GM12878 (cell line): ENCODE measurements around the gene EDN2.

Experiments
- BRCA1 ChIP-seq: IDR thresholded peaks from 2 replicates; pipeline ENCODE4 v1.6.1; 2011; ENCODE audit warnings: low read depth, low read length, improper control_type of control experiment
- IKZF1 ChIP-seq: fragments of 450-650 bp; conservative IDR thresholded peaks from 2 replicates; pipeline ENCODE4 v1.6.1; 2017; ENCODE audit warnings: antibody characterized with exemption, mild to moderate bottlenecking
- JUND ChIP-seq: IDR thresholded peaks from 2 replicates; pipeline ENCODE4 v1.6.1; 2012; ENCODE audit warnings: low read depth, mild to moderate bottlenecking, low read length, improper control_type of control experiment, moderate library complexity
- MXI1 ChIP-seq: fragments of 150-350 bp; IDR thresholded peaks from 2 replicates; pipeline ENCODE4 v1.6.1; 2011; ENCODE audit warnings: low read depth, mild to moderate bottlenecking, inconsistent platforms, low read length, improper control_type of control experiment
- POLR2A ChIP-seq: IDR thresholded peaks from 2 replicates; pipeline ENCODE4 v1.6.1; 2011; ENCODE audit warnings: low read depth, mild to moderate bottlenecking, low read length
- RBBP5 ChIP-seq: fragments of 200-600 bp; sonication (generic); conservative IDR thresholded peaks from 2 replicates; pipeline ENCODE4 v1.6.1; 2016
- SUZ12 ChIP-seq: fragments of 200-600 bp; sonication (generic); IDR thresholded peaks from one replicate; pipeline ENCODE4 v1.6.1; 2018; ENCODE audit warnings: antibody characterized with exemption, mild to moderate bottlenecking; ENCODE audit not compliant: unreplicated experiment
- ZNF24 ChIP-seq: fragments of 450-650 bp; IDR thresholded peaks from 2 replicates; pipeline ENCODE4 v1.6.1; 2017; ENCODE audit warnings: antibody characterized with exemption, mild to moderate bottlenecking
- TF ChIP-seq, protein P1 (sequence below): fragments of 450-650 bp; IDR thresholded peaks from 2 replicates; pipeline ENCODE4 v1.6.1; 2018; ENCODE audit warnings: borderline replicate concordance, mild to moderate bottlenecking; ENCODE audit not compliant: partially characterized antibody
- TF ChIP-seq, protein P2 (sequence below), 3 experiments: IDR thresholded peaks in 2 of 3; conservative IDR thresholded peaks in 1 of 3; 2 replicates each; pipeline ENCODE4 v1.5.1; 2011; ENCODE audit warnings: low read depth in 3 of 3, low read length in 3 of 3, mild to moderate bottlenecking in 3 of 3, control low read depth in 2 of 3, moderate library complexity in 2 of 3, inconsistent platforms in 1 of 3, mixed read lengths in 1 of 3; ENCODE audit not compliant: control insufficient read depth in 2 of 3, insufficient read depth in 1 of 3; ENCODE audit errors: extremely low read depth in 1 of 3
- TF ChIP-seq, protein P3 (sequence below): IDR thresholded peaks from 2 replicates; pipeline ENCODE4 v1.6.1; 2012; ENCODE audit warnings: mild to moderate bottlenecking, low read depth, low read length
- TF ChIP-seq, protein P4 (sequence below): IDR thresholded peaks from 2 replicates; pipeline ENCODE4 v1.6.1; 2011; ENCODE audit warnings: low read depth, mild to moderate bottlenecking, low read length, moderate library complexity, borderline replicate concordance; ENCODE audit errors: extremely low read depth

DNA sequence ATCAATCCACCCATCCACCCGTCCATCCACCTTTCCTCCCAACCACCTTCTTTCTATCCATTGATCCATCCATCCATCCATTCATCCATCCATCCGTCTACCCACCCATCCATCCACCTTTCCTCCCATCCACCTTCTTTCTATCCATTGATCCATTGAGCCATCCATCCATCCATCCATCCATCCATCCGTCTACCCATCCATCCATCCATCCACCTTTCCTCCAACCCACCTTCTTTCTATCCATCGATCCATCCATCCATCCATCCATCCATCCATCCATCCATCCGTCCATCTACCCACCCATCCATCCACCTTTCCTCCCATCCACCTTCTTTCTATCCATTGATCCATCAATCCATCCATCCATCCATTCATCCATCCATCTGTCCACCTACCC, 5.1 kb upstream of the EDN2 start:
- TF ChIP-seq RBBP5 (no peak), ZNF24 (no peak), POLR2A (no peak), BRCA1 (no peak), SUZ12 (no peak), MXI1 (no peak), JUND (no peak), IKZF1 (no peak)
- TF ChIP-seq, protein P1, sequence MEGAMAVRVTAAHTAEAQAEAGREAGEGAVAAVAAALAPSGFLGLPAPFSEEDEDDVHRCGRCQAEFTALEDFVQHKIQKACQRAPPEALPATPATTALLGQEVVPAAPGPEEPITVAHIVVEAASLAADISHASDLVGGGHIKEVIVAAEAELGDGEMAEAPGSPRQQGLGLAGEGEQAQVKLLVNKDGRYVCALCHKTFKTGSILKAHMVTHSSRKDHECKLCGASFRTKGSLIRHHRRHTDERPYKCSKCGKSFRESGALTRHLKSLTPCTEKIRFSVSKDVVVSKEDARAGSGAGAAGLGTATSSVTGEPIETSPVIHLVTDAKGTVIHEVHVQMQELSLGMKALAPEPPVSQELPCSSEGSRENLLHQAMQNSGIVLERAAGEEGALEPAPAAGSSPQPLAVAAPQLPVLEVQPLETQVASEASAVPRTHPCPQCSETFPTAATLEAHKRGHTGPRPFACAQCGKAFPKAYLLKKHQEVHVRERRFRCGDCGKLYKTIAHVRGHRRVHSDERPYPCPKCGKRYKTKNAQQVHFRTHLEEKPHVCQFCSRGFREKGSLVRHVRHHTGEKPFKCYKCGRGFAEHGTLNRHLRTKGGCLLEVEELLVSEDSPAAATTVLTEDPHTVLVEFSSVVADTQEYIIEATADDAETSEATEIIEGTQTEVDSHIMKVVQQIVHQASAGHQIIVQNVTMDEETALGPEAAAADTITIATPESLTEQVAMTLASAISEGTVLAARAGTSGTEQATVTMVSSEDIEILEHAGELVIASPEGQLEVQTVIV = no peak
- TF ChIP-seq, protein P2, sequence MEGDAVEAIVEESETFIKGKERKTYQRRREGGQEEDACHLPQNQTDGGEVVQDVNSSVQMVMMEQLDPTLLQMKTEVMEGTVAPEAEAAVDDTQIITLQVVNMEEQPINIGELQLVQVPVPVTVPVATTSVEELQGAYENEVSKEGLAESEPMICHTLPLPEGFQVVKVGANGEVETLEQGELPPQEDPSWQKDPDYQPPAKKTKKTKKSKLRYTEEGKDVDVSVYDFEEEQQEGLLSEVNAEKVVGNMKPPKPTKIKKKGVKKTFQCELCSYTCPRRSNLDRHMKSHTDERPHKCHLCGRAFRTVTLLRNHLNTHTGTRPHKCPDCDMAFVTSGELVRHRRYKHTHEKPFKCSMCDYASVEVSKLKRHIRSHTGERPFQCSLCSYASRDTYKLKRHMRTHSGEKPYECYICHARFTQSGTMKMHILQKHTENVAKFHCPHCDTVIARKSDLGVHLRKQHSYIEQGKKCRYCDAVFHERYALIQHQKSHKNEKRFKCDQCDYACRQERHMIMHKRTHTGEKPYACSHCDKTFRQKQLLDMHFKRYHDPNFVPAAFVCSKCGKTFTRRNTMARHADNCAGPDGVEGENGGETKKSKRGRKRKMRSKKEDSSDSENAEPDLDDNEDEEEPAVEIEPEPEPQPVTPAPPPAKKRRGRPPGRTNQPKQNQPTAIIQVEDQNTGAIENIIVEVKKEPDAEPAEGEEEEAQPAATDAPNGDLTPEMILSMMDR (IDR thresholded peaks at IDR 0.05 in 2 of 3, conservative IDR thresholded peaks at IDR 0.05 in 1 of 3; ENCODE audit: control insufficient read depth in 2 of 3, extremely low read depth in 1 of 3, insufficient read depth in 1 of 3, low read depth in 3 of 3, low read length in 3 of 3) = no peak
- TF ChIP-seq, protein P3, sequence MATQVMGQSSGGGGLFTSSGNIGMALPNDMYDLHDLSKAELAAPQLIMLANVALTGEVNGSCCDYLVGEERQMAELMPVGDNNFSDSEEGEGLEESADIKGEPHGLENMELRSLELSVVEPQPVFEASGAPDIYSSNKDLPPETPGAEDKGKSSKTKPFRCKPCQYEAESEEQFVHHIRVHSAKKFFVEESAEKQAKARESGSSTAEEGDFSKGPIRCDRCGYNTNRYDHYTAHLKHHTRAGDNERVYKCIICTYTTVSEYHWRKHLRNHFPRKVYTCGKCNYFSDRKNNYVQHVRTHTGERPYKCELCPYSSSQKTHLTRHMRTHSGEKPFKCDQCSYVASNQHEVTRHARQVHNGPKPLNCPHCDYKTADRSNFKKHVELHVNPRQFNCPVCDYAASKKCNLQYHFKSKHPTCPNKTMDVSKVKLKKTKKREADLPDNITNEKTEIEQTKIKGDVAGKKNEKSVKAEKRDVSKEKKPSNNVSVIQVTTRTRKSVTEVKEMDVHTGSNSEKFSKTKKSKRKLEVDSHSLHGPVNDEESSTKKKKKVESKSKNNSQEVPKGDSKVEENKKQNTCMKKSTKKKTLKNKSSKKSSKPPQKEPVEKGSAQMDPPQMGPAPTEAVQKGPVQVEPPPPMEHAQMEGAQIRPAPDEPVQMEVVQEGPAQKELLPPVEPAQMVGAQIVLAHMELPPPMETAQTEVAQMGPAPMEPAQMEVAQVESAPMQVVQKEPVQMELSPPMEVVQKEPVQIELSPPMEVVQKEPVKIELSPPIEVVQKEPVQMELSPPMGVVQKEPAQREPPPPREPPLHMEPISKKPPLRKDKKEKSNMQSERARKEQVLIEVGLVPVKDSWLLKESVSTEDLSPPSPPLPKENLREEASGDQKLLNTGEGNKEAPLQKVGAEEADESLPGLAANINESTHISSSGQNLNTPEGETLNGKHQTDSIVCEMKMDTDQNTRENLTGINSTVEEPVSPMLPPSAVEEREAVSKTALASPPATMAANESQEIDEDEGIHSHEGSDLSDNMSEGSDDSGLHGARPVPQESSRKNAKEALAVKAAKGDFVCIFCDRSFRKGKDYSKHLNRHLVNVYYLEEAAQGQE = no peak
- TF ChIP-seq, protein P4, sequence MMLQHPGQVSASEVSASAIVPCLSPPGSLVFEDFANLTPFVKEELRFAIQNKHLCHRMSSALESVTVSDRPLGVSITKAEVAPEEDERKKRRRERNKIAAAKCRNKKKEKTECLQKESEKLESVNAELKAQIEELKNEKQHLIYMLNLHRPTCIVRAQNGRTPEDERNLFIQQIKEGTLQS = no peak
